Jurkat, Clone E6-1 (cell line): ENCODE data around the gene SLC12A6.

ENCODE experiments used
- DNase-seq: peaks from one replicate; pipeline ENCODE4 v3.0.0-alpha.2; 2011; ENCODE audit warnings: low read depth, low spot score
- H3K4me3 ChIP-seq: 2 replicates; pipeline ENCODE4 v1.5.1; 2011; ENCODE audit warnings: mild to moderate bottlenecking, low read length, control low read depth, moderate library complexity

SLC12A6 gene

GRCh38 chr15:34335176-34336032 lies 2.2 kb downstream of the SLC12A6 start:
- no peak for DNase-seq
- H3K4me3 ChIP-seq: no peak overlapping the region

GRCh38 chr15:34334672-34335071 lies 2.9 kb downstream of the SLC12A6 start:
- DNase-seq: no peak
- no peak overlapping the region for H3K4me3 ChIP-seq

DNA sequence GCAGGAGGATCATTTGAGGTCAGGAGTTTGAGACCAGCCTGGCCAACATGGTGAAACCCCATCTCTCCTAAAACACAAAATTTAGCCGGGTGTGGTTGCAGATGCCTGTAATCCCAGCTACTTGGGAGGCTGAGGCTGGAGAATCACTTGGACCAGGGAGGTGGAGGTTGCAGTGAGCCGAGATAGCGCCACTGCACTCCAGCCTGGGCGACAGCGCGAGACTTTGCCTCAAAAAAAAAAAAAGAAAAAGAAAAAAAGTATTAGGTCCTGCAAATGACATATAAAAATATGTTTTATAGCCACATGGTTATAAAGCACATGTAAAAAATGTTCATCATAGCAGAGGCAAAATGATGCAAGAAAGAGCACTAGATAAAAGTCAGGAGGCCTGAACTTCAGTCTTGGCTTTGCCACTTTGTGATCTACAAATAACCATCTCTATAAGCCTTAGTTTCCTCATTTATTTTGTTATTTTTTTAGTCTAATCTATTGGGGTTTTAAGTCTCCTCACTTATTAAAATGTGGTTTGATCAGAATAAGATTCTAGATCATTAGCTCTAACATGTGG lies 4.9 kb downstream of the SLC12A6 start:
- no peak for DNase-seq
- H3K4me3 ChIP-seq: no peak overlapping the region

- DNase-seq: peak; percentile 89
These were observed 5.8 kb downstream of the SLC12A6 start for GRCh38 chr15:34331809-34332208.

DNA sequence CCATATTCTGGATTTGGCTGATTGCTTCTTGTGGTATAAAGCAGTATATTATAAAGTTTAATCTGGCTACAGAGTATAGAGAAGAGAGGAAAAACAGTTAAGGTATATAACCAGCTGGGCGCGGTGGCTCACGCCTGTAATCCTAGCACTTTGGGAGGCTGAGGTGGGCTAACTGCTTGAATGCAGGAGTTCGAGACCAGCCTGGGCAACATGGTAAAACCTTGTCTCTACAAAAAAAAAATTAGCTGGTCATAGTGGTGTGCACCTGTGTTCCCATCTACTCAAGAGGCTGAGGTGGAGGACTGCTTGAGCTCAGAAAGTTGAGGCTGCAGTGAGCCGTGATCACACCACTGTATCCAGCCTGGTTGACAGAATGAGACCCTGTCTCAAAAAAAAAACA lies 7.3 kb downstream of the SLC12A6 start:
- DNase-seq: no peak
- H3K4me3 ChIP-seq: no peak overlapping the region

More at GRCh38 chr15:34331809-34332208, 5.8 kb downstream of the SLC12A6 start:
- H3K4me3 ChIP-seq: no peak overlapping the region

- DNase-seq: no peak
- H3K4me3 ChIP-seq: no peak overlapping the region
These were observed 8.6 kb downstream of the SLC12A6 start for GRCh38 chr15:34329006-34329405.

DNA sequence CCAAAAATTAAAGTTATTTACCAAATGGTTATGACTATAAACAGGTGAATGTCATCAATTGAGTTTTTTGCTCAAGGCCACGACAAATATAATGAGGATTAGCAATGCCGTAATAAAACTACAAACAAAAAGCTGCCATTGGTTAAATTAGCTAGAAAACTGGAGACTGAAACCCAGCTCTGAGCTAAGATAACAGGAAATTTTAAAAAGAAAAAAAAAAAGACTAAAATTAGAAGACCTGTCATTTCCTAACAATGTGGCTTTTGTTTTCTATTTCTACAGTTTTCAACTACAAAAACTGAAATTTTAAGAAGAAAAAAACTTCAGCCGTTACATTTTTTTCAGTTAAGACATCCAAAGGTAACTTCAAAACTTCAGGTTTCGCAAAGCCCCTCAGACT lies 9.7 kb downstream of the SLC12A6 start:
- no peak for DNase-seq
- H3K4me3 ChIP-seq: no peak overlapping the region

DNA sequence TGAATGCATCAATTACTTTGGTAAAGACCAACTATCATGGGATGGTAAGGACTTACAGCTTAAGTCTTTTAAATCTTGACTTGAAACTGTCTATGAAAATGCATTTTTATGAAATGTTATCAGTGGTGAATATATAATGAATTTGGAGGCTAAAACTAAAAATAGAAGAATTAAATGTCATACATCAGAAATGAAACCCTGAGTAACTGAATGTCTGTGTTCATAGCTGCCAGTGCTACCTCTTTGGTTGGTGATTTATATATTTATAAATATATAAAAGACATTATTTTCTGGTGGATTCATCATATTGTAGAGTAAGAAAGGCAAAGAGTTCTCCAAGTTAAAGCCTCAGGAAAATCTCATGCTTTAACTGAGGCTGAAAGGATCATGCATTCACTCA lies 12.2 kb downstream of the SLC12A6 start:
- DNase-seq: no peak
- no peak overlapping the region for H3K4me3 ChIP-seq

DNA sequence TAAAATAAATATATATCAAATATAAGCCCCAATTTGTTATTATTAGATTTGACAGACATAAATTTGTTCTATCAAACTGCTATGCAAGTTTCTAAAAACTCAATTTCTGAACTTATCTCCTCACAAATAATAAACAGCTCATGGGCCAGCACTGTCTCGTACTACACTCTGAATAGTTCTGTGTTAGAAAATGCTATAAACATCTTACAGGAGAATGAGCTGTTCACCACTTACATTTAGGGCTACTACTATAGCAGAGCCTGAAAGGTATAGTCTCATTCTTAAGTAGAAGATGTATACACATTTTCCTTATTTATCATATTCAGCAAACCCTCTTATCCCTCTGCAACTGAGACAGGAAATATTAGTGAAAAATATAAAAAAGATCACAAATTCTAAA lies 12.6 kb downstream of the SLC12A6 start:
- no peak overlapping the region for H3K4me3 ChIP-seq
- DNase-seq: no peak

DNA sequence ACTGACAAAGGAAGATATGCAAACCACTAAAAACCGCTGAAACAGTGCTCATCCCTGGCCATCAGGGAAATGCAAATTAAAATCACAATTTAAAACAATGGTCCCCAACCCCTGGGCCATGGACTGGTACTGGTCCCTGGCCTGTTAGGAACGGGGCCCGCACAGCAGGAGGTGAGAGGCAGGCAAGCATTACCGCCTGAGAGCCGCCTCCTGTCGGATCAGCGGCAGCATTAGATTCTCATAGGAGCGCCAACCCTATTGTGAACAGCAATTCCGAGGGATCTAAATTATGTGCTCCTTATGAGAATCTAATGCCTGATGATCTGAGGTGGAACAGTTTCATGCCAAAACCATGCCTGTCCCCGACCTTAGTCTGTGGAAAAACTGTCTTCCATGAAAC lies 14.4 kb downstream of the SLC12A6 start:
- no peak overlapping the region for H3K4me3 ChIP-seq
- no peak for DNase-seq

DNA sequence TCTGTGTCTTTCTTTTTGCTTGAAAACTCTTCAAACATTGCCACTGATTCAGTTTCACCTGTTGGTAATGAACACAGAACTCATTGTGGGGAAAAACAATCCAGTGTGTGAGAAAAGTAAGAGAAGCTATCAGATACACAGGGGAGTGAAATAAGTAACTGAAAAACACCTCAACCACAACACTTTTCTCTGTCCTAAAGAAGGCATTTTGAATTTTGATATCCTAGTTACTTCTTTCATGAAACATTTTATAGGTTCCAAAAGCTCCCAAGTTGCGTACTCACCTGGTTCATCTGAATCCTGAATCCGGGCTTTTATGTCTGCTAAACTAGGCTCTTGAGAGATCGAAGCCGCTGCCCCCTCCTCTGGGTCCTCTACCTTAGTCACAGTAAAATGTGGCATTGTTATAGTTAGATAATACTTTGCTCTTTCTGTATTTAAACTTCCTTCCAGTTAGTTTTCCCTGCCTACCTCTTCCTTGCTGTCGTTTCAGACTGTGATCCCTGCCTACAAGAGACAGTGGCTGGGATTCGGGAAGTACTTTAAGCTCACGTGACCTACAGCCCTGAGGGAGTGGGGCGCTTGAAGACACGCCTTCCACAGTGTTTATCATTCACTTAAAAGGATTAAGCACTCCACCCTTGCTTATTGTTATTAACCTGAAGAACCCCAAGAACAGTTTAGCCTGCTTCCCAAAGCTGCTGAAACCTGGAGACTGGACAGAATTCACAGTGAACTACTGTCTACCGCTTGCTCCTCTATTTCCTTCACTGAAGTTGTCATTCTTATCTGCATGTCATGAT lies 19.1 kb downstream of the SLC12A6 start:
- no peak overlapping the region for H3K4me3 ChIP-seq
- no peak for DNase-seq

DNA sequence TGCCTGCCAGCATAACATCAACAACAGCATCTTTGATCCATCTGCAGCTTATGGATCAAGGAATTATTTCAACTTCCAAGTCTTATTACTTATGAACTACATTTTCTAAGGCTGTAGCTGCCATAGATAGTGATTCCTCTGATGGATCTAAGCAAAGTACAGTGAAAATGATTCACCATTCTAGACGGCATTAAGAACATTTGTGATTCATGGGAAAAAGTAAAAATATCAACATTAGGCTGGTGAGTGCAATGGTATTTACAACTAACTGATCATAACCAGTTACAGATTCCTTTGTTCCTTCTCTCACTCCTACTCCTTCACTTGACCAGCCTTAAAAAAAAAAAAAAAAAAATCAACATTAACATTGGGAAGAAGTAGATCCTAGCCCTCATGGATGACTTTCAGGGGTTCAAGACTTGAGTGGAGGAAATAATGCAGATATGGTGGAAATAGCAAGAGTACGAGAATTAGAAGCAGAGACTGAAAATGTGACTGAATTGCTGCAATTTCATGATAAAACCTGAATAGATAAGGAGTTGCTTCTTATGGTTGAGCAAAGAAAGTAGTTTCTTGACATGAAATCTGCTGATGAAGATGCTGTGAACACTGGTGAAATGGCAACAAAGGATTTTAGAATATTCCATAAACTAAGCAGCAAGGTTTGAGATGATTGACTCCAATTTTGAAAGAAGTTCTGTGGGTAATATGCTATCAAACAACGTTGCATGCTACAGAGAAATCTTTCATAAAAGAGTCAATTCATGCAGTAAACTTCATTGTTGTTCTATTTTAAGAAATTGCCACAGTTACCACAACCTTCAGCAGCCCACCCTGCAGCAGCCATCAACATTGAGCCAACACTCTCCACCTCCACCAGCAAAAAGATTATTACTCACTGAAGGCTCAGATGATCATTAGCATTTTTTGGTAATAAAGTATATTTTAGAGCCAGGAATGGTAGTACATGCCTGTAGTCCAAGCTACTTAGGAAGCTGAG lies 22.8 kb downstream of the SLC12A6 start:
- no peak for DNase-seq
- H3K4me3 ChIP-seq: no peak overlapping the region

DNA sequence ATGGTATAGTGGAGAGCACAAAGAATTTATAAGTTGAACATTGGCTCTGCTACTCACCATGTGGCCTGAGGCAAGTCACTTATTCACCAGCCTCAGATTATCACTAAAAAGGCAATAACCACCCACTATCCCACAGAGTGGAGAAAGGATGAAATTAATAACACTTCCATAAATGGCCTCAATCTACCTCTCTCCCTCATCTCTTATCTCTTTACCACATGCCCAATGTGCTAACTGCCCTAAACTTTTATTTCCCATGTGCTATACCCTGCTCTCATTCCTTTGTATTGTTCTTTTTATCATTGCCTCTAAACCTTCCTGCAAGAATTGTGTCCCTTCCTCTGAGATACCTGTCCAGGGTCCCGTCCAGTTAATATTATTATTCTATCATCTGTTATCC lies 26.0 kb downstream of the SLC12A6 start:
- DNase-seq: no peak
- H3K4me3 ChIP-seq: no peak overlapping the region

GRCh38 chr15:34304613-34305012 lies 33.0 kb downstream of the SLC12A6 start:
- DNase-seq: no peak
- H3K4me3 ChIP-seq: no peak overlapping the region

- DNase-seq: no peak
These were observed 36.5 kb downstream of the SLC12A6 start for GRCh38 chr15:34301058-34301457.

DNA sequence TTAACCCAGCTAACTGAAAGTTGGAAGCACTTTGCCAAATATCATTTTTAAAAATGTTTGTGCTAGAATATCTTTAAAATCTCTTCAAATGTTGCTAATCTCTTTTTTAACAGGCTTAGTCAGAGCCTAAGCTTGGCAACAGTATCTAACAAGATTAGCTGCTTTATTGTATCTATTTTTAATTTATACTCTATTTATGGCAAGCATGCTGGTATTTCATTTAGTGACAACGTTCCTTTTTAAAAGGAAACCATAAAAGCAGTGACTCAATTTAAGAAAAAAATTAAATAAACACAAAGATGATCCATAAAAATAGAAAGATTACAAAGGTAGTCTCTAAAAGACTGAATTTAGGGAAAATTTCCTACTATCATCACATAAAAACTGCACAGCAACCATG lies 40.5 kb downstream of the SLC12A6 start:
- DNase-seq: no peak
- H3K4me3 ChIP-seq: no peak overlapping the region

More at GRCh38 chr15:34301058-34301457, 36.5 kb downstream of the SLC12A6 start:
- H3K4me3 ChIP-seq: no peak overlapping the region

- no peak for DNase-seq
These were observed 45.0 kb downstream of the SLC12A6 start for GRCh38 chr15:34292621-34293020.

DNA sequence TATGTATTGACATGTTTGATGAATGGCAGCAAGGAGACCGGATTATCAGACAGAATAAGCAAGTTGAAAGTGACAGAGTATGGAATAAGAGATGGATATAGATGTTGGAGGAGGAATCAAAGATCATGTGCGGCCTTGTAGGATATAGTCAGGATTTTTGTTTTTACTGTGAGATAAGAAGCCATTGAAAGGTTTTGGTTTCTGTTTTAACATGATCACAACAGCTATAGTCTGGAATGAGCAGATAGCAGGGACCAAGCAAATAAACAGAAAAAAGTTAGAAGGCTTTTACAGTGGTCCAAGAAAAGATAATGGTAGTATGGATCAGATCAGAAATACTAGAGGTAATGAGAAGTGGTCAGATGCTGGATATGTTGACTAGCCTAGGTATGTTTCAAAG lies 52.6 kb downstream of the SLC12A6 start:
- no peak overlapping the region for H3K4me3 ChIP-seq
- DNase-seq: no peak

More at GRCh38 chr15:34292621-34293020, 45.0 kb downstream of the SLC12A6 start:
- no peak overlapping the region for H3K4me3 ChIP-seq

DNA sequence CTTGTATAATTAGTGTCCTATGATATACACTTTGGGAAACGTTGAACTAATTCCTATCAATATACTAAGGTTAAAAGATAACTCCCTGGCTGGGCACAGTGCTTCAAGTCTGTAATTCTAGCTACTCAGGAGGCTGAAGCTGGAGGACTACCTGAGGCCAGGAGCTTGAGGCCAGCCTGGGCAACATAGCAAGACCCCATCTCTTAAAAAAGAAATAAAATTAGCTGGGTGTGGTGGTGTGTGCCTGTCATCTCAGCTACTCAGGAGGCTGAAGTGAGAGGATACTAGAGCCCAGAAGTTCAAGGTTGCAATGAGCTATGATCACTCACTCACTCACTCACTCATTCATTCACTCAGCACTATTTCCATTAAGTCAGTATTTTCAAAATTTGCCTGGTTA lies 55.2 kb downstream of the SLC12A6 start:
- no peak overlapping the region for H3K4me3 ChIP-seq
- no peak for DNase-seq
